Gastroesophageal sphincter (tissue), 4 donors: ENCODE data around the gene TMCO6. TPM values are rescaled to one million over a fixed set of nuclear protein-coding genes. Genes with fewer than 3 reads are reported as not detected.
"Not testable (repeated sequence)": the region's sequence is repeated elsewhere in the genome, so short reads cannot be mapped to it uniquely, and the experiment has no call there.

ENCODE experiments used
- ATAC-seq: fragments of 150-250 bp; one replicate; pipeline ENCODE4 v1.9.1; 2016; ENCODE audit warnings: mild to moderate bottlenecking, moderate library complexity
- H3K27ac ChIP-seq, 4 donors: fragments of 200-600 bp; sonication (generic) in 3 of 4; 1 replicate in 3 of 4; 2 replicates in 1 of 4; pipeline ENCODE4 v1.5.1; 2016 to 2019
- H3K27me3 ChIP-seq: fragments of 200-600 bp; sonication (generic); one replicate; pipeline ENCODE4 v1.5.1; 2019
- H3K36me3 ChIP-seq, 2 donors: fragments of 200-600 bp; sonication (generic); one replicate each; pipeline ENCODE4 v1.5.1; 2019; ENCODE audit warnings: control low read depth in 1 of 2
- H3K4me1 ChIP-seq, 3 donors: fragments of 200-600 bp; sonication (generic); 1 replicate in 2 of 3; 2 replicates in 1 of 3; pipeline ENCODE4 v1.5.1; 2016 to 2019; ENCODE audit warnings: control low read depth in 2 of 3
- H3K4me3 ChIP-seq, 2 donors: fragments of 200-600 bp; sonication (generic); one replicate each; pipeline ENCODE4 v1.5.1; 2019; ENCODE audit warnings: mild to moderate bottlenecking in 1 of 2, moderate library complexity in 1 of 2
- H3K9me3 ChIP-seq, 3 donors: fragments of 200-600 bp; sonication (generic); one replicate each; pipeline ENCODE4 v1.5.1; 2017 to 2019; ENCODE audit warnings: control low read depth in 2 of 3
- EP300 ChIP-seq: sonication (generic); formaldehyde crosslinking; IDR thresholded peaks from one replicate; pipeline ENCODE4 v1.6.1; 2017; ENCODE audit warnings: antibody characterized with exemption, mild to moderate bottlenecking
- POLR2A ChIP-seq, 2 donors: fragments of 450-650 bp; IDR thresholded peaks; one replicate each; pipeline ENCODE4 v1.6.1; 2017; ENCODE audit warnings: antibody characterized with exemption in 2 of 2, mild to moderate bottlenecking in 2 of 2, moderate library complexity in 1 of 2
- POLR2AphosphoS5 ChIP-seq: sonication (generic); formaldehyde crosslinking; IDR thresholded peaks from one replicate; pipeline ENCODE4 v1.6.1; 2017; ENCODE audit warnings: antibody characterized with exemption
- WGBS, 2 donors: methylation state at CpG; one replicate each; pipeline ENCODE4 v1.1.5; 2018; ENCODE audit warnings: low coverage in 1 of 2; 5-methylcytosine and 5-hydroxymethylcytosine counted together
- total RNA-seq, 4 donors: library from RNA; depleted of rRNA; stranded (reverse); fragments of >200 nt; gene quantifications; one replicate each; pipeline ENCODE4 v1.1.0, GENCODE V29; 2016
- TF ChIP-seq, protein P1 (sequence below), 4 experiments: fragments of 200-600 bp in 2 of 4; fragments of 450-650 bp in 2 of 4; sonication (generic) in 1 of 4; IDR thresholded peaks; one replicate each; pipeline ENCODE4 v1.5.1; 2017 to 2019; ENCODE audit warnings: antibody characterized with exemption in 4 of 4, mild to moderate bottlenecking in 2 of 4, moderate library complexity in 2 of 4

Gene TMCO6
- total RNA-seq, result 10 to 100 TPM; 10.9 to 72.1 (median 26.7) TPM

DNA sequence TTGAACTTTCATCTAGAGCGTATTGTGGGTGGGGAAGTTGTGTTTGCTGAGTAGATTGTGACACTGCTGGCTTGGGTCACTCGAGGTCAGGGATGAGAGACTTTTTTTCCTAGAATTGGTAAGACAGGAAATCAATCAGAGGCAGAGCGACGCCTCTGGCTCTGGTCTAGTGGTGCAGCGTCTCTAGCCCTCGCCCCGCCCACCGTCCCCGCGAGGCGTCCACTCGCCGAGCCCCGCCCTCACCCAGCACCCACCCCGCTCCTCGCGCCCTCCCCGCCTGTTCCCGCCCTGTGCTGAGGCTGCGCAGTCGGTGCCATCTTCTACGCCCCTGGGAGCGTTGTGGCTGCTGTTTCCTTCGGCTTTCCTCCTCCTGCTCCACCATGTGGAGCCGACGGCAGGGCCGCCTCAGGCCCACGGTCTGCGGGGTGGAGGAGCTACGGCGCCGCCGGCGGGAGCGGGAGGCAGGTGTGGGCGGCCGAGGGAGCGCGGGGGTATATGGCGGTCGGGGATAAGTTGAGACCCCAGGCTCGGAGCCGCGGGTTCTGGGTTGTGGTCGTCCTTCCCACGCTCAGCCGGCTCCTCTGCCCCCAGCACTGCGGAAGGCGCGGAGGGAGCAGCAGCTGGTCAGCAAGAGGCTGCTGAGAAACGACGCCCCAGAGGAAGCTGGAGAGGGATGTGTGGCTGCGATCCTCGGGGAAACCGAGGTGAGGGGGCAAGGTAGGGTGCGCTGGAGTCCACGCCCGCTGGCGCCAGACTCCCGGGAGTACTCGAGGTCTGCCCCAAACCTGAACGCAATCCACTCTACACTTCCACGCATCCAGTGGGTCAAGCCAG, at the start of gene TMCO6:
Gene TMCO6 (plus strand): TSS at position 304 of the 834 bp plus-strand sequence. CDS start 77 bp downstream, at position 381.
- Histone ChIP-seq H3K27me3 (no peaks in the 10 kb centered on the region), H3K9me3 (no peaks in the 10 kb centered on the region), H3K4me3 (peak within 1 kb of the TSS; percentile 60 to 88), H3K4me1 (peaks cover 0 to 31% (median 0%) of the 10 kb centered on the region in 3 donors), H3K27ac (peak within 1 kb of the TSS; percentile 59 to 94 (median 88)), H3K36me3 (peaks cover 0 to 28% of the 10 kb centered on the region in 2 donors)
- 0% methylated on average over 9 to 11 of the region's 63 CpGs for WGBS, 2 donors
- TF ChIP-seq POLR2A (IDR thresholded peaks at IDR 0.05) (peak; percentile 56 to 71), POLR2AphosphoS5 (peak; percentile 82), EP300 (no peak)
- TF ChIP-seq, protein P1, sequence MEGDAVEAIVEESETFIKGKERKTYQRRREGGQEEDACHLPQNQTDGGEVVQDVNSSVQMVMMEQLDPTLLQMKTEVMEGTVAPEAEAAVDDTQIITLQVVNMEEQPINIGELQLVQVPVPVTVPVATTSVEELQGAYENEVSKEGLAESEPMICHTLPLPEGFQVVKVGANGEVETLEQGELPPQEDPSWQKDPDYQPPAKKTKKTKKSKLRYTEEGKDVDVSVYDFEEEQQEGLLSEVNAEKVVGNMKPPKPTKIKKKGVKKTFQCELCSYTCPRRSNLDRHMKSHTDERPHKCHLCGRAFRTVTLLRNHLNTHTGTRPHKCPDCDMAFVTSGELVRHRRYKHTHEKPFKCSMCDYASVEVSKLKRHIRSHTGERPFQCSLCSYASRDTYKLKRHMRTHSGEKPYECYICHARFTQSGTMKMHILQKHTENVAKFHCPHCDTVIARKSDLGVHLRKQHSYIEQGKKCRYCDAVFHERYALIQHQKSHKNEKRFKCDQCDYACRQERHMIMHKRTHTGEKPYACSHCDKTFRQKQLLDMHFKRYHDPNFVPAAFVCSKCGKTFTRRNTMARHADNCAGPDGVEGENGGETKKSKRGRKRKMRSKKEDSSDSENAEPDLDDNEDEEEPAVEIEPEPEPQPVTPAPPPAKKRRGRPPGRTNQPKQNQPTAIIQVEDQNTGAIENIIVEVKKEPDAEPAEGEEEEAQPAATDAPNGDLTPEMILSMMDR (IDR thresholded peaks at IDR 0.05), result peak in 3 of 4 experiments; percentile 65 to 68 (median 66)
- ATAC-seq, result peak; percentile 98

DNA sequence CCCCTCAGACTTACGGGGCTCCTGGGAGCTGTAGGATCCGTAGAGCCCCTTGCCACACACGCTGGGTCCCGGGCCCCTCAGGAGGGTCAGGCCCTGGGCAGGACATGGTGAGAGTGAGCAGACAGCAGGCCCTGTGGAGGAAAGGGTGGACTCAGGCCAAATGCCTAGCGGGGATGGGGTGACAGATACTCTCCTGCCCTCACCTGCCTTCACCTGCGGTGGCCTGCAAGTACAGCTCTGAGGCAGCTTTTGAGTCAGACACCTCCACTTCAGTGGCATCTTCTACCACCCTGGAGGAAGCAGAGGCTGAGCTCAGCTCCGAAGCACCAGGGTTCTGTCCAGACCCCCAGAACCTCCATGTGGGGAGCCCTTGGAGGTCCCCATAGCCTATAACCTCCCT, 48.4 kb upstream of the TMCO6 start:
- TF ChIP-seq, protein P1 (IDR thresholded peaks at IDR 0.05), result no peak
- TF ChIP-seq EP300 (no peak), POLR2AphosphoS5 (no peak), POLR2A (IDR thresholded peaks at IDR 0.05) (no peak)

DNA sequence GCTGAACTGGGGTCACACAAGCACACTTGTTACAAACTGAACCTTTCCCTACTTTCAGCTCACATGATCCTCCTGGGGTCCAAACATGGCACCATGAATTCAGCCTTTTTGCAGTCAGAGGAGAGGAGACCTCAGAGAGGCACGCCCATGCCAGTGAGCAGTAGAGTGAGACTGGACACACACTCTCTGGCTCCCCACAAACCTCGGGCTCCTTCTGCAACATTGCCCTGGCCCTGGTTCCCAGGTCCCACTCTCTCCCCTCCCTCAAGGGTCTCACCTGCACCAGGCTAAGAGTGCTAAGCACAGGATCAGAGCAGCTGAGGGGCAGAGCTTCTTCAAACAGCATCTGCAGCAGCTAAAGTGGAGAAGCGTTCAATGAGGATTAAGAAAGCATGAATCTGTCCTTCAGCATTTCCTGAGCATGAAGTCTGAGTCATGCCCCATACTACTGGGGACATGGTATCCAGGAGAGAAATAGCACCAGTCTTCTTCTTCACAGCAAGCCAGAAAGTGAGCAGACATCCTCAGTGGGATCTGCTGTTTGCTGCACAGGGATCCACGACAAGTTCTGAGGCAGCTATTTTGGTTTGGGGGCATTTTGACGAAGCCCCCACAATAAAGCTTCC, 47.4 kb upstream of the TMCO6 start:
- no peaks in the 10 kb centered on the region for H3K36me3 ChIP-seq
- H3K4me1 ChIP-seq, result no peaks in the 10 kb centered on the region
- peaks cover 5% of the 10 kb centered on the region for H3K27me3 ChIP-seq
- 68 to 89% methylated on average over 2 of the region's 5 CpGs for WGBS, 2 donors
- H3K4me3 ChIP-seq, result no peak overlapping the region
- H3K9me3 ChIP-seq, result no peaks in the 10 kb centered on the region
- ATAC-seq, result no peak
- TF ChIP-seq, protein P1 (IDR thresholded peaks at IDR 0.05), result no peak
- TF ChIP-seq POLR2A (IDR thresholded peaks at IDR 0.05), result no peak
- TF ChIP-seq POLR2AphosphoS5, result no peak
- no peak for TF ChIP-seq EP300
- peak overlapping the region in 1 of 4 donors; percentile 18 for H3K27ac ChIP-seq

More for the DNA sequence above, 48.4 kb upstream of the TMCO6 start:
- Histone ChIP-seq H3K36me3 (no peaks in the 10 kb centered on the region), H3K9me3 (no peaks in the 10 kb centered on the region), H3K4me3 (no peak overlapping the region), H3K4me1 (no peaks in the 10 kb centered on the region), H3K27me3 (peaks cover 5% of the 10 kb centered on the region), H3K27ac (no peak overlapping the region)
- 89 to 91% methylated on average over 1 to 3 of the region's 7 CpGs for WGBS, 2 donors
- ATAC-seq, result no peak

DNA sequence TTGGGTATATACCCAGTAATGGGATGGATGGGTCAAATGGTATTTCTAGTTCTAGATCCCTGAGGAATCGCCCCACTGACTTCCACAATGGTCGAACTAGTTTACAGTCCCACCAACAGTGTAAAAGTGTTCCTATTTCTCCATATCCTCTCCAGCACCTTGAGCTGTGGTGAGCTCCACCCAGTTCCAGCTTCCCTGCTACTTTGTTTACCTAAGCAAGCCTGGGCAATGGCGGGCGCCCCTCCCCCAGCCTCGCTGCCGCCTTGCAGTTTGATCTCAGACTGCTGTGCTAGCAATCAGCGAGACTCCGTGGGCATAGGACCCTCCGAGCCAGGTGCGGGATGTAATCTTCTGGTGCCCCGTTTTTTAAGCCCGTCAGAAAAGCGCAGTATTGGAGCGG, 46.2 kb upstream of the TMCO6 start:
- H3K27me3 ChIP-seq, H3K27ac ChIP-seq, H3K4me1 ChIP-seq, H3K9me3 ChIP-seq, ATAC-seq, H3K36me3 ChIP-seq: not testable (repeated sequence)
- 24% methylated on average over 3 of the region's 14 CpGs; no CpG with 5 or more reads in 1 of the 2 donors for WGBS, 2 donors
- H3K4me3 ChIP-seq, result peak overlapping the region in 1 of 2 donors; percentile 12

GRCh38 chr5:140594169-140594568, 45.1 kb upstream of the TMCO6 start:
- peaks cover 5% of the 10 kb centered on the region for H3K27me3 ChIP-seq
- no CpG with 5 or more reads among the region's 6 CpGs for WGBS, 2 donors
- no peak overlapping the region for H3K27ac ChIP-seq
- no peaks in the 10 kb centered on the region for H3K36me3 ChIP-seq
- H3K4me1 ChIP-seq, result no peaks in the 10 kb centered on the region
- H3K9me3 ChIP-seq, result no peaks in the 10 kb centered on the region
- no peak overlapping the region for H3K4me3 ChIP-seq
- TF ChIP-seq POLR2AphosphoS5 (no peak), EP300 (no peak), POLR2A (IDR thresholded peaks at IDR 0.05) (no peak)
- TF ChIP-seq, protein P1 (IDR thresholded peaks at IDR 0.05), result no peak
- no peak for ATAC-seq
